ENCODE data around the gene CYB561A3.

The CYB561A3 gene

GRCh38 chr11:61369372-61370348 is 8.0 kb upstream of the CYB561A3 start:
- DNase-seq: no peak

- no peak for DNase-seq
These were observed 7.0 kb upstream of the CYB561A3 start for GRCh38 chr11:61368646-61369045.

- no peak for DNase-seq
These were observed 5.7 kb upstream of the CYB561A3 start for GRCh38 chr11:61367406-61367805.

- no peak for DNase-seq
These were observed 2.5 kb upstream of the CYB561A3 start for GRCh38 chr11:61364012-61364675.

DNA sequence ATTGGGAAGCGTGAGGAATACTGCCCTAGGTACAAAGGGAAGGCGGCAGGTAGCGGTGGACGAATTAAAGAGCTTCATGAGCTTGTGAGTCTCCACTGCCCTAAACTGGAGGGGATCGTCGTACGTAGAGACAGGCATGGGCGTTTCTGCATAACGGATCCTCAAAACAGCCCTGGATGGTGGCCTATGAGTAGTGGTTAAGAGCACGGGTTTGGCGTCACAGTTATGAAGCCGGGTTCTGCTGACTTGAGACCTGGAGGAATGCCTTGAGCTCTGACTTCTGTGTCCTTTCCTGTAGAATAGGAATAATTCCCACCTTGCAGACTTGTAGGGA is 827 bp upstream of the CYB561A3 start:
- DNase-seq: peak; percentile 10

- DNase-seq: no peak
These were observed 393 bp downstream of the CYB561A3 start for GRCh38 chr11:61361237-61361740.

DNA sequence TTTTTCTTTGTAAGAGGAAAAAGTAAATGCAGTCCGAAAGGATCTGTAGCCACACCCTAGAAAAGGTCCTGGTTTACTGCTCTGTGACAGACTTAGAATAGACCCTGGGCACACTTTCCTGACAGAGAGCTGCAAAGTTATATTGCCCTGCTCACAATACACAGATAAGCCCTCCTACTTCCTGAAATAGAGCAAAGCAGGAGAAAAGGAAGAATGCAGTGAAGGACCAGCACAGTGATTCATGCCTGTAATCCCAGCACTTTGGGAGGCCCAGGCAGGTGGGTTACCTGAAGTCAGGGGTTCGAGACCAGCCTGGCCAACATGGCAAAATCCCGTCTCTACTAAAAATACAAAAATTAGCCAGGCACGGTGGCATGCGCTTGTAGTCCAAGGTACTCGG is 2.2 kb downstream of the CYB561A3 start:
- DNase-seq: no peak

GRCh38 chr11:61358566-61358965 is 3.1 kb downstream of the CYB561A3 start:
- no peak for DNase-seq

DNA sequence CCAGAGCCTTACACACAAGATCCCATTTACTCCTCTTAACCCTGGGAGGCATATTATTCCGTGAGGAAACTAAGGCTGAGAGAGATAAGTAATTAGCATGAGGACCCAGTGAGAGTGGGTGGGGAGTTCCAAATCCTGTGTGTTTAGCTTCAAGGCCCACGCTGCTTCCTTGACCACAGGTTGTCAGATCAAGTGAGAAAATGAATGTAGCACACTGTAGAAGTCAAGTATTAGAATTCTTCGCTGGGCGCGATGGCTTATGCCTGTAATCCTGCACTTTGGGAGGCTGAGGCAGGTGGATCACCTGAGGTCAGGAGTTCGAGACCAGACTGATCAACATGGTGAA is 3.8 kb downstream of the CYB561A3 start:
- DNase-seq: no peak

DNA sequence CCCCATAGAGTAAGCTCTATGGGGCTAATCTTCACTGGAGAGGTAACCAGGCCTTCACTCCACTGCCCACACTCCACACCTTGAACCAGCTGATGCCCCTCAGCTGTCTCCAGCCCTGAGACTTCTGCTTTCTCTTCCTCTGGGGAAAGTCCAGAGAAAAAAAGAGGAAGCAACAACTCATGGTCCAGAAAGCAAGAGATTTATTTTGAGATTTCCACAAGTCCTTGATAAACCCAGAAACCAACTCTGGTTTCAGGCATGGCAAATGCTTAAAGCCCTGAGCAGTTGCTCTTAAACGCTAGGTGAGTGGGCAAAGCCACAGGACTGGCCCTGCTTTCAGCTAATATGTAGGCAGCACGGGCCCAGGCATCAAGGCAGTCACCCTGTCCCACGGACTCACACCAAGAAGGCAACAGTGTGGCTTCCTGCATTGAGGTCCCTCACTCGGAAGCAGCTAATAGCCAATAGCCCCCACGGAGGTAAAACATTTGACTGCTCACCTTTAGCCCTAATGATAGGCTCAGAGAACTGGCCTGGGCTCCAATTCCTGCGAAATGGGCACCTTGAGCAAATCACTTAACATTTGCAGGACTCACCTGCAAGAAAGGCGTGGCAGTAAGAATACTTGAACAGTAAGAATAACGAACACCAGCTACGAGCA is 4.3 kb downstream of the CYB561A3 start:
- DNase-seq: no peak

GRCh38 chr11:61356706-61357105 is 5.0 kb downstream of the CYB561A3 start:
- no peak for DNase-seq

DNA sequence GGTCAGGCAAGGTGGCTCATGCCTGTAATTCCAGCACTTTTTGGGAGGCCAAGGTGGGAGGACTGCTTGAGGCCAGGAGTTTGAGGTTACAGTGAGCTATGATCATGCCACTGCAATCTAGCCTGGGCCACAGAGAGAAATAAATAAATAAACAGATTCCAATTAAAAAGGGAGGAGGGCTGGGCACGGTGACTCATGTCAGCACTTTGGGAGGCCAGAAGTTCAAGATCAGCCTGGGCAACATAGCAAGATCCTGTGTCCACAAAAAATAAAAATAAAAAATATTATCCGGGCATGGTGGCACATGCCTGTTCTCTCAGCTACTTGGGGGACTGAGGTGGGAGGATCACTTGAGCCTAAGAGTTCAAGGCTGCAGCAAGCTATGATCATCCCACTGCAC is 7.5 kb downstream of the CYB561A3 start:
- no peak for DNase-seq

DNA sequence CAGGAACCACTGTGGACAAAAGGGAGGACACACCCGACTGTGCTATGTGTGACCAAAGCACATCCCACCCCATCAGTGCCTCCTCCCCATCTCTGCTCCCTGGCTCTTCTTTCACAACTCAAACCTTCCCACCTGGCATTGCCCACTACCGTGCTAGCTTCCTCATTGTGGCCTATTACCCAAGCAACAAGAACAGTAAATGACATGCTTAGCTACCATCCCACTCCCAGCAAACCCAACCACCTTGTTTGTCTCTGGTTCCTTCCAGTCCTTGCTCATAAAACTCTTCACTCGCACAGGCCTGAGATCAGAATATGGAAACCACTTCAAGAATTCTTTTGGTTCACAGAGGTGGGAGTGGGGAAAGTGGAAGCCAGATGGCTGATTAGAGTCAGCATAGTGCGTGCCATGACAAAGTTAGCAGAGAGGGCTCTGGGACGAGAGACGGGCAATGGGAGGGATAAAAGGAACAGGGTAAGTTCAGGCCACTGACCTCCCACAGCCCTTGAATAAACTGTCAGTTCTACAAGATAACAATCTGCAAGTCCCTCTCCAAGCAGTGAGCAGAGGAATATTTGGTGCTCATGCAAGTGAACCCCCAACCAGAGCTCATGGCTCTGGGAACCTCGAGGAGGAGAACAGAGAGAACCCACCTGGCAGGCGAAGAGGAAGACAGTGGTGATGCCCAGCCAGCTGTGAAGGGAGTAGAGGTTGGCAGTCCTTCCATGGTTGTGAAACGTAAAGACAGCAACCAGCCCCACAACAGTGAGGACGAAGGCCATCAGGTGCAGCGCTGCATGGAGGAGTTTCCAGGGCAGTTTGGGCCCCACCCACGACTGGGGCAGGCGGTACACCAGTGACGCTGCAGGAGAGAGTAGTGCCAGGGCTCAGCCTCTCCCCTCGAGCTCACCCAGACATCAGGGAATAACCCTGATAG is 8.3 kb downstream of the CYB561A3 start:
- DNase-seq: no peak

GRCh38 chr11:61352038-61352437 is 9.6 kb downstream of the CYB561A3 start:
- DNase-seq: no peak

DNA sequence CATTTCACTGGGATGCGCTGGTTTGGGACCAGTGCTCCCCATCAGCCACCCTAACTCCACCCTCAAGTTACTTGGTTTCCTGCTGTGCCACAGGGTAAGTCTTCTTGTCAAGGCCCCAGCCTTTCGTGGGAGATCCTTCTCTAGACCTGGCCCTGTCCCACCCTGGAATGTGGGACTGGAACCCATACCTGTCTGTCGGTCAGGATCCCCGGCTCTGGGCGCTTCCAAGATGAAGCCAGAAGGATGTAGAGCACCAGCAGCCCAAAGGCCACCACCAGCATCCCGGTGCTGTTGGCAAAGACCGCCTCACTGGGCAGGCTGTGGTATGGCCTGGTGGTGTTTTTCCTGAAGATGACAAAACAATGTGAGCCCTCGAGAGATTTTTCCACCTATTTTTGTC is 10.9 kb downstream of the CYB561A3 start:
- DNase-seq: no peak

- no peak for DNase-seq
These were observed 11.3 kb downstream of the CYB561A3 start for GRCh38 chr11:61350336-61350735.

- DNase-seq: no peak
These were observed 11.8 kb downstream of the CYB561A3 start for GRCh38 chr11:61349916-61350315.

DNA sequence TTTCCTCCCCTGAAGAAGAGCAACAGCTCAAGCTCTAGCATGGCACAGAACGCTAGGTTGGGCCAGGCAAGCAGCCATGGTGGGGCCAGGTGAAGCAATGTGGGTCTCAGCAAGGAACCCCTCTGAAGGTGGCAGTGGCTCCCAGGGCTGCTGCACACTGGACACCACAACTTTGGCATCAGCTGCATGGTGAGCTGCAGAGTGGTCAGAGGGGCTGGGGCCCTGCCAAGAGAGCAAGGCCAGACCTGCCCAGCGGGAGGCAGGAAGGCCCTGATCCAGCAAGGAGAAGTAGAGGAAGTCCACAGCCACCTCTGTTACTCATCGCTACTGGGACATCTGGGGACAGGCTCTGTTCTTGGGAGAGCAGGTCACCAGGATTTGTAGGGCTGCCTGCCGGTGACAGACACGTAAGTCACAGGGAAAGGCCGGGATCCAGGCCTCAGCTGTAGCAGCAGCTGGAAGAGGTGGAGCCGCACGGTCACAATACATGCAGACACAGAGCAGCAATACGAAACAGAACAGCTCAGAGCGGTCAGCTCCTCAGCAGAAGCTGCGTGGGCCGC is 12.4 kb downstream of the CYB561A3 start:
- DNase-seq: no peak

DNA sequence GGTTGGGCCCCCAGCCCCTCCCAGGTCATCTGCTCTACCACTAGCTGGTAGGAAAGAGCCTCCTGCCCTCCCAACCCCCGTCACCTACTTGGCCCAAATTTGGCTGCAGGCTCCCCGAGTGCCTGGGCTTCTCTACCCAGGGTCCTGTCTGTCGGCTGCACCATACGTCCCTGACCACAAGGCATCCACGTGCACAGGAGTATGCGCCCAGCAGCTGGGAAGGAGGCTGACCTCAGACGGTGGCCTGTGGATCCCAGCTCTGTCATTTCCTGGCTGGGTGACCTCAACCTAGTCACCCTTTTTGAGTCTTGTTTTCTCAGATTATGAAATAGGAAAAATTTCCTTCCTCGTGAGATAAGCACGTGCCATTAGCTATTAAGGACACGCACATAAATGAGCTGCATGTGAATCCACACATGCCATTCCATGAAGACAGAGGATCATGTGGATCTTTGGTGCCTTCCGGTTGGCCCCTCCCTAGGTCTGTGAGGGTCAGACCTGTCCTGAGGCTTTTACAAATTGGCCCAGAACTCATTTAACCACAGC is 13.7 kb downstream of the CYB561A3 start:
- DNase-seq: no peak

DNA sequence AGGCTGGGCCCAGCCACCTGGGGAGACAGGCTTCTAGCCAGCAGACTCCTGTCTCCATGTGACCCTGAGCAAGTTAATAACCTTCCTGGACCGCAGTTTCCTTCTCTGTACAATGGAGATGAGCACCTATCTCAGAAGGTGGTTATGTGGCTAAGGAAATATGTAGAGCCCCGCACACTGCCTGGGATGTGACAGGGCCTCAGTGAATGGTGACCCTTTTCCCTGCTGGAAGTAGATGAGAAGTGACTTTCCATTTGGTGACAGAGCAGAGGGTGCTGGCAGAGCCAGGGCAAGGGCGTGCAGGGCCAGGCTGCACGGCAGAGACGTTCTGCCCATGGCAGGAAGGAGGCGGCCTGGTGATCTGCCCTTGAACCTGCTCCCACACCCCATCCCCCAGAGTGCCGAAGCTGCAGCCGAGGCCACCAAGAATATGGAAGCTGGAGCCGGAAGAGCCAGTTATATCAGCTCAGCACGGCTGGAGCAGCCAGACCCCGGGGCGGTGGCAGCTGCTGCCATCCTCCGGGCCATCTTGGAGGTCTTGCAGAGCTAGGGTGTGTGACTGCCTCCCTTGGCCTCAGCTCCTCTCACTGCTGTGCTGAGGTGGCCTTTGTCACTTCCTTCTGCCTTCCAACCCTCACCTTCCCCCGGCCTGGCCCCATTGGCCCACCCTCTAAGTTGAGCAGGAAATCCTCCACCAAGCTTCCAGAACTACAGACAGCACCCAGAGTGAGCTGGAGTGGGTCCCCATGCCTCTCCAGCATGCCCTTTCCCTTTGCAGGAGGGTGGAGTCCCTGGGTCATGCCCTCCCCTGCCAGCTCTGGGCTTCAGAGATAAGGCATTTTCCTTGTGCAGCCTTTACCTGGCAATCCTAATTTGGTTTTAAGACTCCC is 15.5 kb downstream of the CYB561A3 start:
- no peak for DNase-seq

- DNase-seq: no peak
These were observed 16.5 kb downstream of the CYB561A3 start for GRCh38 chr11:61345170-61345610.

Data from T-helper 9 cell (primary cell).